HG03139 (cell line): ENCODE measurements around the gene C2CD3.

Experiments used
- ATAC-seq: cut with Tn5 transposase; IDR thresholded peaks from one replicate; pipeline ENCODE4 v1.9.1; 2021; ENCODE audit not compliant: unreplicated experiment

The C2CD3 gene

DNA sequence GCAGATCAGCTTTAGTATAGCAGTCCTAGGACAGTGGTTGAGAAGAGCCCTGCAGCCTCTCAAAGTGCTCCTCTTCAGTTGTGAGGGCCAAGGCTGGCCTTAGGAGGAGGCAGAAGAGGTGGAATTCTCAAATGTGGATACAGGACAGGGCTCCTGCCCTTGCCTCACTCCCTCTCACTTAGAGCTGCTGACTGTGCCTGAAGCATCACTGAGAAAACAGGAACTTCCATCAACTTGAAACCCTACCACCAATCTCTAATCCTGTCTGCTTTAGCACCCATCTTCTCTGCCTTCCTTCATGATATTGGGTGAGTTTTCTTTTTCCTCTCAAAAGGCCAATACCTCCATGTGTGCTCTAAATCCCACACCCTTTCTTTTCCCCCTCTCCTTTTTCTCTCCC lies 147.5 kb downstream of the C2CD3 start:
- ATAC-seq = no peak

GRCh38 chr11:74022546-74022945 lies 148.3 kb downstream of the C2CD3 start:
- no peak for ATAC-seq

GRCh38 chr11:74021998-74022397 lies 148.8 kb downstream of the C2CD3 start:
- no peak for ATAC-seq

GRCh38 chr11:74020539-74020938 lies 150.3 kb downstream of the C2CD3 start:
- no peak for ATAC-seq

GRCh38 chr11:74019860-74020259 lies 150.9 kb downstream of the C2CD3 start:
- ATAC-seq = no peak

- ATAC-seq = no peak
These were observed 151.6 kb downstream of the C2CD3 start for GRCh38 chr11:74019104-74019738.

DNA sequence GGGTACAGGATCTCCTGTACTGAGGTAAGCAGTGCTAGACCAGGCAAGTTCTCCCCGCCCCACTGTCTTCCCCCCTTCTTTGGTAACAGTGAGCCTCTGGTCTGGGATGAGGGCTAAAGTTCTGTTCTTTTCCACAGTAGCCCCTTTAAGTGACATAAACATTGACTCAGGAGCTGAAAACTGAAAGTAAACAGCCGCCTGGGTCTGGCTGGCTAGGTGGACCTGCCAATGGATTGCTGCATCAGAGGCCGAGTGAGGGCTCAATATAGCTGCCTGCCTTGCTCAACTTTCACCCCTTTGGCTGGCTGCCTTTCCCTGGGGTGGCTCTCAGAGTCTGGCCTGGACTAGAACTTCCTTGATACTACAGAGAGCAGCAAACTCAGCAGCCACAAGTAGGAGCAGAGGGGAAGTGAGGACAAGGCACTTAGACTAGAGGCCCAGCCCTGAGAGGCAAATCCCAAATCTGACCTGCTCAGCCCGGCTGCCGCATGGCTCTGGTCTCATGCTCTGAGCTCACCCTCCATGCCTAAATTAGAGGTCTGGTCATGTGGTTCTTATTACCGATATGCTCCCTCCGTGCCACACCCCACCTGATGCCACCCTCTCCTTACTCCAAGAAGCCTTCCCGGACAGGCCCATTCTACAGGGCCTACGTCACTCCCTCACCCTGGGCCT lies 152.3 kb downstream of the C2CD3 start:
- no peak for ATAC-seq

- no peak for ATAC-seq
These were observed 153.2 kb downstream of the C2CD3 start for GRCh38 chr11:74017631-74018030.

DNA sequence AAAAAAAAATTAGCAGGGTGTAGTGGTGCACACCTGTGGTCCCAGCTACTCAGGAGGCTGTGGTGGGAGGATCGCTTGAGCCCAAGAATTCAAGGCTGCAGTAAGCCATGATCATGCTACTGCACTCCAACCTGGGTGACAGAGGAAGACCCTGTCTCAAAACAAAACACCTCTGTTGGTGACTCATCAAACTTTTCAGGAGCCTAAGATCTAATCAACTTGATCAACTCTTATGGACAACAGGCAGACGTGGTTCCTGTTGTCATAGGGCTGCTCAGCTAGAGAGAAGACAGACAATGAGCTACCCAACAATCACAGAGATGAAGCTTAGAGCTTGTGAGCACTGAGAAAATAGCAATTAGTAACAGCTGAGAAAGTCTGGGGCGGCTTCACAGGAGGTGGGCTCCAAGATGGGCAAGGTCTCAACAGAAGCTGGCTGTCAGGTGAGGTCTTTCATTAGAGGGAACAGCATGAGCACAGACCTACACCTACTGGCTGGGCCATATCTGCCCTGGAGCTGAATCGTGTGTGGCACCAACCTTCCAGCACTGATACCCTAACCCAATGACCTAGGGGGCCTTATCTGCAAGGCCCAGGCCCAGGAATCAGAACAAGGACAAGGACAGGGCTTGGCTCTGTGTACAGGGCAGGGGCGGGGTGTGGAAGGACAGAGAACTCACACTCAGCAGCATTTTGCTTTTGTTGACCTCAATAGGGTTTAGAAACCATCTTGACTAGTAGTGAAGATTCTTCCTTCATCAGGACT lies 154.7 kb downstream of the C2CD3 start:
- ATAC-seq = no peak

DNA sequence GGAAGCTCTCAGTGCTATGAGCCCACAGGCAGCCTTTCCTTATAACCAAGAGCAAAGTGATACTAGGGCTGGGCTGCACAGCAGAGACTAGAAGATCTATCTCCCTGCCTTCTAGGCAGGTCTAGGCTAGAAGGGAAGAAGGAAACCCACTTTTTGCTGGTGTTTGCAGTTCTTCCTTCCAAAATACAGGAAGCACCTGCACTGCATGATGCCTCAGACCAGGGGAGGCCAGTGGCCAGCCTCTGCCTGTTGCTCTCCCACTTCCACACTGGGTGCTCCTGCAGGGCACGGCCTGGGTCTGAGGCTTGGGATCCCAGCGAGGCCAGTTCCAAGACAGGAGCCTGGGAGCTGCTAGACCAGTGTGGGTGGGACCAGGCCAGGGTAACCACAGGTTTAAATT lies 155.9 kb downstream of the C2CD3 start:
- no peak for ATAC-seq

GRCh38 chr11:74013141-74013540 lies 157.7 kb downstream of the C2CD3 start:
- no peak for ATAC-seq

GRCh38 chr11:74012074-74012809 lies 158.6 kb downstream of the C2CD3 start:
- no peak for ATAC-seq

DNA sequence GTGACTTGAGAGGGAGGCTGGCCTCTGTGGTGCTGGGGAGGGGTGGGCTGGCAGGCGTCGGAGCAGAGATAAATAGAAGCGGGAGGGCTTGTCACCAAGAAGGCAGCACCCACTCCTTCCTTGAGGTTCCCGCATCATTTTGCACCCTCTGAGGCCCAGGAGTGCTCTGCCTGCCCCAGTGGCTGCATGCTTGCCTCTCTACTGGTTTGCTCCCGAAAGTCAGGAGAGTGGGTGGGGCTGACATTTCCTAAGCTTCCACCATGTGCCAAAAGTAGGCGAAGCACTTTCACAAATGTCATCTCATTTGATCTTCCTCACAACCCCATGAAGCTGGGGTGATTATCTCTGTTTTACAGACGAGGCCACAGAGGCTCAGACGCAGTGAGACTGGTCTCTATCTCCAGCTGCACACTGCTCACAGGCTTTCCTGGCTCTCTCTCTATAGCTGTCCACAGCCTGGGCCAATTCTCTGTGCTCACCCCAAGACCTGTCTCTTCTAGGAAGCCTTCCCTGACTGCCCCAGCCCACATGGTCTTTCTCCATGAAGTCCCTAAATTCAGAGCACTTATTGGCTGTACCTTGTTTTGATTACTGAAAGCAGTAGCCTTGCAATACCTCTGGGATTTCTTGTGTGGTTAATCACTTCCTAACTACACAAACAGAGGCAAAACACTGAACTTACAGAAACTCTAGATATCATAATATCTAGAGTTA lies 159.3 kb downstream of the C2CD3 start:
- no peak for ATAC-seq

DNA sequence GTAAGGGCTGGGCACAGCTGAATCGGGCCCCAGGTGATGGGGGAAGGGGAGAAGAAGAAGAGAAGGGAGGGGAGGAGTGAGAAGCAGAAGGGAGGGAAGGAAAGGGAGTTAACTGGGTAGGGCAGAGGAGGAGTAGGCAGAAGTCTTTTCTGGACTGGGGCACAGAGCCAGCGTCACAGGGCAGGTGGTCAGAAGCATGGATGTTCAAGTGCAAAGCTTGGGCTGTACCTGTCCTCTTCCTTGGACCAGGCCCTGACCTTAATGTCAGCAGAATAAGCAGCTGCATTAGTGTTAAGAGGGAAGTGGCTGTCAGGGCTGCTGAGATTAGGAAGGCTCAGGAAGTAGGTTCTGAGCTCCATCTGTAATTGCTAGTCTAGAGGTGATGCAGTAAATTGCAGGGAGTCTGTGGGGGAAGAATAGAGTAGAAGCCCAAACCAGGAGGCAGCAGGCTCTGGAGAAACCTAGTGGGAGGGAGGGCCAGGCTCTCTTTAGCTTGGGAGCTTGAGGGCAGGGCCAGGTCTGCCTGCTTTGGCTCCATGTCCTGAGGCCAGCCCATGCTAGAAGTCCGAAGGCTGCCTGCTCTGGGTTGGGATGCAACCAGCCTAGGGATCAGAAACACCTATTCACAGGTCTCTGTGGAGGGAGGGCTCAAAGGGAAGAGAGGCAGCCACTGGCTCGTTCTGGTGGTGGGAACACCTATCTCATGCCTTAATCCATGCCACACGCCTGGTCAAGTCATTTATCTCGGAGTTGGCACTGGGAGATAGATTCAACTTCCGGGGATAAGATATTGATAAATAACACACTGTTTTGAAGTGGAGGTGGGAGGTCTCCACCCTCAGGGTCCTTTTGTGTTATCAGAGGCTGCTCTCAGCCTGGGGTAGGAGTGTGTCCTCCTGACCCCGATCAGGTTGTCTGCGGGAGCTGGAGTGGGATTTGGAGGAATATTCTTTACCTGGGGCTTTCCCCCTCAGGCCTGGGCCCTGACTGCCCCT lies 160.2 kb downstream of the C2CD3 start:
- no peak for ATAC-seq

DNA sequence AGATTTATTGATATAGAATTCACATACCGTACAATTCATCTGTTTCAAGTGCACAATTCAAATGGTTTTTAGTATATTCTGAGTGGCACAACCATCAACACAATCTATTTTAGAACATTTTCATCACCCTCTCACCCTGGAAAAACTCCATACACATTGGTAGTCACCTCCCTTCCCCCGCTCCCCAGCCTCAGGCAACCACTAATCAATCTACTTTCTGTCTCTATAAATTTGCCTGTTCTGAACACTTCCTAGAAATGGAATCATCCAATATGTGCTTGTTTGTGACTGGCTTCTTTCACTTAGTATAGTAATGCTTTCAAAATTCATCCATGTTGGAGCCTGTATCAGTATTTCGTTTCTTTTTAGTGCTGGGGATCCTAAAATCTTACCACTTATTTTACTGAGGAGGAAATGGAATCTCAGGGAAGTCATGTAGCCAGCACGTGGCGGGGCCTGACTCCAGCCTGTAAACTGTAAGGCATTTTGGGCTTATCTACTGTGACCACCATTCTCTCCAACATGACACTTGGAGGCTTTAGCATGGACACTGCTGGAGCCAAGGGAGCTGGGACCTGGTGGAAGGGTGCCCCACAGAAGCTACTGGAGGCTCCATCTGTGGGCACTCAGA lies 161.0 kb downstream of the C2CD3 start:
- ATAC-seq = no peak

DNA sequence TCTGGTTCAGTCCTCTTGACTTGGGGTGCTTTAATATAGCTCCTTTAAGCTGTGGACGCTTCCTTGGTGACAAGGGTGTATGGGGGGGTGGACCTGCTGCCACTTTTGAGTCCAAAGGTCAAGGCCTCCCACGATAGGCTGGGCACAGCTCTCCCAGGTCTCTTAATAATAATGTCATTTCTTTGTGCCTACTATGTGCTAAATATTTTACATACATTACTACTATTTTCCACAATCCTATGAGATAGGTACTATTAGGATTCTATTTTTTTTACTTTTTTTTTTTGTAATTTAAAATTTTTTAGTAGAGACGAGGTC lies 161.6 kb downstream of the C2CD3 start:
- no peak for ATAC-seq

DNA sequence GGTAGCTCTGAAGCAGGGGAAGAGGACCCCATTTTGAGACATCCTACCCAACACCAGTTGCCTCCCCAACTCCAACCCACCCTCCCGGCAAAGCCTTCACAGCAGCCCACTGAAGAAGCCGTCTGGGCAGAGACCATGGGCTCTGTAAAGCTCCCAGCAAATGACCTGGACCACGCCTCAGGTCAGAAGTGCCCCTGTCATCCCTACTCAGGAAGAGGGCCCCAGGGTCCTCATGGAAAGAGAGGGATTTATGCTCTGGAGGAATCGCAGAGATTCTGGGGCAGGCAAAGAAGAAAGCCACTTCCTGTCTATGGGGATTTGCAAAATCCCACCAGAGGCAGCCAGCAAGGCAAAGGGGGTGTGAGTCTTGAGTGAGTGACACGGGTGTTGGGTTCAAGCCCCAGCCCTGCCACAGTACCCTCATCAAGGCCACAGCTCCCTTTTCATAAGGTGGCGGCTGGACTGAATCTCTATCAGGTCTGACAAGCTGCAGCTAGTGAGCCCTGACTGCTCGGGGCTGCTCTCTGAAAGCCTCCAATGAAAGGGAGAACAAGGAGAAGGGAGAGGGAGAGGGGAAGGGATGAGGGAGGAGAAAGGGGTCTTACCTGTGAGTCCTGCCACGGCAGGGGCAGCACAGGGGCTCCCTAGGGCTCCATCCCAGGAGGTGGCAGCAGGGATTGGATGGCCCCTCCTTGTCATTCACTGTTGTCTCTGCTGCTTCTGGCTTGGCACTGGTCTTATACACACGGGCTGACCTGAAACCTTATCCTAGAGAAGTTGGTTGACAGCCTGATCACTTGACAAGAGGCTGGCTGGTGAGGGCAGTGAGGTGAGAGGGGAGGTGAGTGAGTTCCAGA lies 162.2 kb downstream of the C2CD3 start, which contains the start of gene UCP3:
Gene UCP3, minus strand, starts transcription at position 713 of the 857 bp plus-strand sequence. CDS start 2,043 bp downstream, outside the sequence.
- no peak for ATAC-seq

GRCh38 chr11:74007691-74008372 lies 163.0 kb downstream of the C2CD3 start:
- ATAC-seq = no peak
